ENCODE data around the gene SND1. TPM values are rescaled to one million over a fixed set of nuclear protein-coding genes. Genes with fewer than 3 reads are reported as not detected.

Gene SND1
- total RNA-seq, 5 donors from 2014 or later (not counting 1 experiment from before 2014, with no cell fraction given), result 137 to 187 (median 154) TPM

- ATAC-seq (replicated peaks in 1 of 4) (no peak), DNase-seq (no peak)
- Histone ChIP-seq H3K4me1 (ENCODE audit: control insufficient read depth in 1 of 2, extremely low read depth in 1 of 2, insufficient read depth in 2 of 2, low read length in 2 of 2) (no peaks in the 10 kb centered on the region), H3K4me3 (ENCODE audit: control insufficient read depth in 1 of 2, extremely low read depth in 1 of 2, low read length in 1 of 2) (no peak overlapping the region), H3K27me3 (replicated peaks in 1 of 2; ENCODE audit: control insufficient read depth in 2 of 2, extremely low read depth in 1 of 2, insufficient read depth in 2 of 2, low read length in 1 of 2) (no peaks in the 10 kb centered on the region), H3K9me3 (no peaks in the 10 kb centered on the region), H3K27ac (ENCODE audit: low read length) (no peak overlapping the region), H3K36me3 (ENCODE audit: control insufficient read depth in 2 of 2, extremely low read depth in 1 of 2, insufficient read depth in 1 of 2, low read length in 1 of 2) (peaks cover 0 to 3% of the 10 kb centered on the region in 2 donors)
- WGBS (ENCODE audit: insufficient coverage), result 60% methylated on average over 1 of the region's 1 CpG
- Mint-ChIP-seq H3K27ac (no peak overlapping the region), H3K9me3 (no peaks in the 10 kb centered on the region), H3K36me3 (peaks cover 37% of the 10 kb centered on the region), H3K4me1 (peaks cover 0 to 2% (median 1%) of the 10 kb centered on the region in 3 donors), H3K4me3 (no peak overlapping the region), H3K27me3 (no peaks in the 10 kb centered on the region)
- ChIA-PET CTCF (interaction anchor here in 1 of 2 donors (0.6 kb wide), 1 partner anchor 241 kb away, joined by 5 read pairs; no protein-coding TSS in a partner anchor), POLR2A (no interaction called here)
Measured at GRCh38 chr7:127949769-127950222, 297.8 kb downstream of the SND1 start.

GRCh38 chr7:127950233-127950935 is 298.4 kb downstream of the SND1 start:
- no peaks in the 10 kb centered on the region for H3K4me1 ChIP-seq (ENCODE audit: control insufficient read depth in 1 of 2, extremely low read depth in 1 of 2, insufficient read depth in 2 of 2, low read length in 2 of 2)
- H3K4me3 ChIP-seq (ENCODE audit: control insufficient read depth in 1 of 2, extremely low read depth in 1 of 2, low read length in 1 of 2), result no peak overlapping the region
- DNase-seq (no peak), ATAC-seq (replicated peaks in 1 of 4) (no peak)
- Mint-ChIP-seq H3K27me3 (no peaks in the 10 kb centered on the region), H3K9me3 (no peaks in the 10 kb centered on the region), H3K4me3 (no peak overlapping the region), H3K27ac (no peak overlapping the region), H3K36me3 (peaks cover 37% of the 10 kb centered on the region), H3K4me1 (peaks cover 0 to 2% (median 0%) of the 10 kb centered on the region in 3 donors)
- CTCF ChIA-PET, result interaction anchor here in 1 of 2 donors (0.6 kb wide), 1 partner anchor 242 kb away, joined by 5 read pairs; no protein-coding TSS in a partner anchor
- no peak overlapping the region for H3K27ac ChIP-seq (ENCODE audit: low read length)
- H3K36me3 ChIP-seq (ENCODE audit: control insufficient read depth in 2 of 2, extremely low read depth in 1 of 2, insufficient read depth in 1 of 2, low read length in 1 of 2), result peaks cover 0 to 5% of the 10 kb centered on the region in 2 donors
- H3K9me3 ChIP-seq, result no peaks in the 10 kb centered on the region
- WGBS (ENCODE audit: insufficient coverage), result 100% methylated on average over 1 of the region's 6 CpGs
- H3K27me3 ChIP-seq (replicated peaks in 1 of 2; ENCODE audit: control insufficient read depth in 2 of 2, extremely low read depth in 1 of 2, insufficient read depth in 2 of 2, low read length in 1 of 2), result no peaks in the 10 kb centered on the region
- POLR2A ChIA-PET, result no interaction called here

DNA sequence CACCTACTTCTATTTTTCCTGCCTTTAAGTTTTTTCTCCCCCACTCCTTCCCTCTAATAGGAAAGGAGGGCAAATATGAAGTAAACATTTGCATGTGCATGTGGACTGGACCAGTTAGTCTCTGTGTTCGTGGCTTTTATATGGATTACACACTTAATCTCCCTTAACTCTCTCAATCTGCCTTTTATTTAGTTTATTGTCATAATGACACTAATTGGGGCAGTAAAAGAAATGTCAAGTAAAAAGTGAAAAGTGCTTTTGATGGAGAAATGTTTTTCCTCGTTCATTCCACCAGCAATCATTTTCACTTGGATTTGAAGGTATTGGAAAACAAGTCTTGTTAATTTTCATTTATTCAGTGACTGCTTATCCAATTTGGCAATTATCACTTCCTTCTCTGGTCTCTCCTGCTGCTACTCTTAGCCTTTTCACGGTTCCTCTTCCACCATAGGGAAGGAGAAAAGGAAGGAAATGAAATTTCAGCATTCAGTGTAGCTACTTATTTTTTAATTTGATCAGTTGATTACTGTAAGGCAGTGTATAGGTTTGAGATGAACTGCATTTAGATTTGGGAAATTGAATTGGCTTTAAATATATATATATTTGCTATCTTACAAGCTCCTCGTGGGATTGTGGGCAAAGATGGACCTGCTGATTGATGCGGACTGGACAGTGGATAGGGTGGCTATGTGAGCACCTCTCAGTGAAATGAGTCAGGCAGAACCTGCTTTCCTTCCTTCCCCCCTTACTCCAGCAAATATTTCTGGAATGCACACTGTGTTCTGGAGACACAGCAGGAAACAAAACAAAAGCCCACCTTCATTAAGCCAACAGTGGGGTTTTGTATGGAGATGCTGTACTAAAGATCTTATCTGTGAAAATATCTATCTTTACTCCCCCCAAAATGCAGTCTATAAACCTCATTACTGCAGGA is 301.7 kb downstream of the SND1 start:
- H3K4me1 ChIP-seq (ENCODE audit: control insufficient read depth in 1 of 2, extremely low read depth in 1 of 2, insufficient read depth in 2 of 2, low read length in 2 of 2), result no peaks in the 10 kb centered on the region
- no peaks in the 10 kb centered on the region for H3K27me3 Mint-ChIP-seq
- no peak for ATAC-seq (replicated peaks in 1 of 4)
- no peak overlapping the region for H3K27ac ChIP-seq (ENCODE audit: low read length)
- ChIA-PET CTCF (no interaction called here), POLR2A (no interaction called here)
- no peak overlapping the region for H3K4me3 ChIP-seq (ENCODE audit: control insufficient read depth in 1 of 2, extremely low read depth in 1 of 2, low read length in 1 of 2)
- peaks cover 0 to 8% of the 10 kb centered on the region in 2 donors for H3K36me3 ChIP-seq (ENCODE audit: control insufficient read depth in 2 of 2, extremely low read depth in 1 of 2, insufficient read depth in 1 of 2, low read length in 1 of 2)
- no peak overlapping the region for H3K27ac Mint-ChIP-seq
- H3K36me3 Mint-ChIP-seq, result peaks cover 29% of the 10 kb centered on the region
- H3K27me3 ChIP-seq (replicated peaks in 1 of 2; ENCODE audit: control insufficient read depth in 2 of 2, extremely low read depth in 1 of 2, insufficient read depth in 2 of 2, low read length in 1 of 2), result no peaks in the 10 kb centered on the region
- no peaks in the 10 kb centered on the region for H3K4me1 Mint-ChIP-seq
- no peaks in the 10 kb centered on the region for H3K9me3 ChIP-seq
- no peak for DNase-seq
- H3K4me3 Mint-ChIP-seq, result no peak overlapping the region
- H3K9me3 Mint-ChIP-seq, result no peaks in the 10 kb centered on the region
- WGBS (ENCODE audit: insufficient coverage), result no CpG with 5 or more reads among the region's 5 CpGs

- CTCF ChIA-PET, result interaction anchor here in 1 of 2 donors (0.6 kb wide), 1 partner anchor 173 kb away, joined by 8 read pairs; no protein-coding TSS in a partner anchor
Measured at GRCh38 chr7:127954357-127954748, 302.4 kb downstream of the SND1 start.

GRCh38 chr7:127955051-127955531 is 303.1 kb downstream of the SND1 start:
- CTCF ChIA-PET, result interaction anchor here in 1 of 2 donors (0.6 kb wide), 1 partner anchor 172 kb away, joined by 8 read pairs; no protein-coding TSS in a partner anchor

More at GRCh38 chr7:127954357-127954748, 302.4 kb downstream of the SND1 start:
- ATAC-seq (replicated peaks in 1 of 4) (no peak), DNase-seq (no peak)
- POLR2A ChIA-PET, result interaction anchor here in 1 of 2 donors (0.6 kb wide), 1 partner anchor 333 kb away, joined by 3 read pairs; no protein-coding TSS in a partner anchor
- H3K9me3 ChIP-seq, result no peaks in the 10 kb centered on the region
- Mint-ChIP-seq H3K36me3 (peaks cover 26% of the 10 kb centered on the region), H3K4me1 (no peaks in the 10 kb centered on the region), H3K4me3 (no peak overlapping the region), H3K27ac (no peak overlapping the region), H3K9me3 (no peaks in the 10 kb centered on the region), H3K27me3 (no peaks in the 10 kb centered on the region)
- H3K27ac ChIP-seq (ENCODE audit: low read length), result no peak overlapping the region
- H3K4me3 ChIP-seq (ENCODE audit: control insufficient read depth in 1 of 2, extremely low read depth in 1 of 2, low read length in 1 of 2), result no peak overlapping the region
- H3K4me1 ChIP-seq (ENCODE audit: control insufficient read depth in 1 of 2, extremely low read depth in 1 of 2, insufficient read depth in 2 of 2, low read length in 2 of 2), result no peaks in the 10 kb centered on the region
- no peaks in the 10 kb centered on the region for H3K27me3 ChIP-seq (replicated peaks in 1 of 2; ENCODE audit: control insufficient read depth in 2 of 2, extremely low read depth in 1 of 2, insufficient read depth in 2 of 2, low read length in 1 of 2)
- WGBS (ENCODE audit: insufficient coverage), result no CpG with 5 or more reads among the region's 2 CpGs
- H3K36me3 ChIP-seq (ENCODE audit: control insufficient read depth in 2 of 2, extremely low read depth in 1 of 2, insufficient read depth in 1 of 2, low read length in 1 of 2), result peaks cover 0 to 8% of the 10 kb centered on the region in 2 donors

DNA sequence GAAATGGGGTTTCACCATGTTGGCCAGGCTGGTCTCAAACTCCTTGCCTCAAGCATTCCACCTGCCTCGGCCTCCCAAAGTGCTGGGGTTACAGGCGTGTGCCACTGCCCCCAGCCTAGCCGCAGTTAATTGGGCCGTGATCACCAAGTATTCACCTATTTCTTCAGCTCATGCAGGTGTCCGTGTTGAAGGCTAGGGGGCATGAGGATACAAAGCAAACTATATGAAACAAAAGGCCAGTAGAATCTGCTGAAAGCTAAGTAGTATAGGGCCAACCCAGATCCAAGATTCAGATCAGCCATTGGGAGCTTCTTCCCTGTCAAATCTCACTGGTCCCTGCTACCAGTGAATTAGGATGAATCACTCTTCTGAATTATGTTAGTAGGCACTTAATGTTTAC is 305.9 kb downstream of the SND1 start:
- no peak overlapping the region for H3K27ac Mint-ChIP-seq
- Histone ChIP-seq H3K27me3 (replicated peaks in 1 of 2; ENCODE audit: control insufficient read depth in 2 of 2, extremely low read depth in 1 of 2, insufficient read depth in 2 of 2, low read length in 1 of 2) (no peaks in the 10 kb centered on the region), H3K4me1 (ENCODE audit: control insufficient read depth in 1 of 2, extremely low read depth in 1 of 2, insufficient read depth in 2 of 2, low read length in 2 of 2) (no peaks in the 10 kb centered on the region), H3K4me3 (ENCODE audit: control insufficient read depth in 1 of 2, extremely low read depth in 1 of 2, low read length in 1 of 2) (no peak overlapping the region), H3K9me3 (no peaks in the 10 kb centered on the region), H3K27ac (ENCODE audit: low read length) (no peak overlapping the region), H3K36me3 (ENCODE audit: control insufficient read depth in 2 of 2, extremely low read depth in 1 of 2, insufficient read depth in 1 of 2, low read length in 1 of 2) (peaks cover 0 to 8% of the 10 kb centered on the region in 2 donors)
- no peaks in the 10 kb centered on the region for H3K27me3 Mint-ChIP-seq
- 100% methylated on average over 1 of the region's 5 CpGs for WGBS (ENCODE audit: insufficient coverage)
- peaks cover 46% of the 10 kb centered on the region for H3K36me3 Mint-ChIP-seq
- H3K9me3 Mint-ChIP-seq, result peaks cover 1 to 14% (median 8%) of the 10 kb centered on the region in 3 donors
- no peak overlapping the region for H3K4me3 Mint-ChIP-seq
- ChIA-PET POLR2A (interaction anchor here in 1 of 2 donors (0.7 kb wide), 1 partner anchor 1125 kb away, joined by 3 read pairs; no protein-coding TSS in a partner anchor), CTCF (no interaction called here)
- no peaks in the 10 kb centered on the region for H3K4me1 Mint-ChIP-seq
- DNase-seq (no peak), ATAC-seq (replicated peaks in 1 of 4) (no peak)

More at GRCh38 chr7:127955051-127955531, 303.1 kb downstream of the SND1 start:
- Mint-ChIP-seq H3K27me3 (no peaks in the 10 kb centered on the region), H3K4me3 (no peak overlapping the region), H3K36me3 (peaks cover 28% of the 10 kb centered on the region), H3K27ac (no peak overlapping the region), H3K9me3 (peaks cover 0 to 6% (median 0%) of the 10 kb centered on the region in 3 donors), H3K4me1 (no peaks in the 10 kb centered on the region)
- Histone ChIP-seq H3K36me3 (ENCODE audit: control insufficient read depth in 2 of 2, extremely low read depth in 1 of 2, insufficient read depth in 1 of 2, low read length in 1 of 2) (peaks cover 0 to 8% of the 10 kb centered on the region in 2 donors), H3K27me3 (replicated peaks in 1 of 2; ENCODE audit: control insufficient read depth in 2 of 2, extremely low read depth in 1 of 2, insufficient read depth in 2 of 2, low read length in 1 of 2) (no peaks in the 10 kb centered on the region), H3K27ac (ENCODE audit: low read length) (no peak overlapping the region), H3K9me3 (no peaks in the 10 kb centered on the region), H3K4me1 (ENCODE audit: control insufficient read depth in 1 of 2, extremely low read depth in 1 of 2, insufficient read depth in 2 of 2, low read length in 2 of 2) (no peaks in the 10 kb centered on the region), H3K4me3 (ENCODE audit: control insufficient read depth in 1 of 2, extremely low read depth in 1 of 2, low read length in 1 of 2) (no peak overlapping the region)
- POLR2A ChIA-PET, result interaction anchor here in 1 of 2 donors (0.6 kb wide), 1 partner anchor 332 kb away, joined by 3 read pairs; no protein-coding TSS in a partner anchor
- DNase-seq (no peak), ATAC-seq (replicated peaks in 1 of 4) (no peak)
- no CpG with 5 or more reads among the region's 7 CpGs for WGBS (ENCODE audit: insufficient coverage)

Measured in T-cell (primary cell).